ENCODE data around the gene KCTD14.

DNA sequence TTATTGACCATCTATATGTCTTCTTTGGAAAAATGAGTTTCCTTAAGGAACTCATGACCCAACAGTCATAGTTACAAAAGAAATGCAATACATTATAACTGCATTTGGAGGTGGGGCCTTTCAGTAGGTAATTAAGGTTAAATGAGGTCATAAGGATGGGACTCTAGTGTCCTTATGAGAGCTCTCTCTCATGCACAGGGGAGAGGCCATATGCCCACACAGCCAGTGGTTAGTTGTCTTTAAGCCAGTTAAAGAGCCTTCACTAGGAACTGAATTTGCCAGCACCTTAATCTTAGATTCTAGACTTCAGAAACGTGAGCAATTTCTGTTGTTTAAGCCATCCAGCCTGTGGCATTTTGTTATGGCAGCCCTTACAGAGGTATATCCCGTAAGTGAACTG, 56.0 kb downstream of the KCTD14 start:
- TF ChIP-seq CTCF (IDR thresholded peaks at IDR 0.05; ENCODE audit: low read length) (no peak), EZH2 (IDR thresholded peaks at IDR 0.05; ENCODE audit: borderline replicate concordance, low read length) (no peak)
